Loucy (cell line): ENCODE results near the gene OGDH.

Experiments used
- H2AFZ ChIP-seq: fragments of 200-600 bp; sonication (generic); 2 replicates; pipeline ENCODE4 v1.6.0; 2016; ENCODE audit warnings: antibody characterized with exemption, mild to moderate bottlenecking, low read length, moderate library complexity
- H3F3A ChIP-seq: fragments of 200-600 bp; 2 replicates; pipeline ENCODE4 v1.6.0; 2016; ENCODE audit warnings: antibody characterized with exemption, low read depth, mild to moderate bottlenecking
- H3K27me3 ChIP-seq: fragments of 200-600 bp; sonication (generic); 2 replicates; pipeline ENCODE4 v1.6.1; 2014; ENCODE audit warnings: low read length, mild to moderate bottlenecking; ENCODE audit not compliant: insufficient read depth, poor library complexity, severe bottlenecking
- H3K36me3 ChIP-seq: fragments of 200-600 bp; sonication (generic); 2 replicates; pipeline ENCODE4 v1.6.1; 2016; ENCODE audit warnings: low read length; ENCODE audit not compliant: insufficient read depth
- H3K4me1 ChIP-seq: fragments of 200-600 bp; sonication (generic); 2 replicates; pipeline ENCODE4 v1.5.1; 2014; ENCODE audit warnings: low read length, mild to moderate bottlenecking; ENCODE audit not compliant: insufficient read depth, poor library complexity, severe bottlenecking
- H3K4me2 ChIP-seq: fragments of 200-600 bp; sonication (generic); 2 replicates; pipeline ENCODE4 v1.6.0; 2014; ENCODE audit warnings: antibody characterized with exemption, low read length, low read depth, mild to moderate bottlenecking; ENCODE audit not compliant: poor library complexity, severe bottlenecking
- H3K4me3 ChIP-seq: fragments of 200-600 bp; sonication (generic); 2 replicates; pipeline ENCODE4 v1.5.1; 2014; ENCODE audit warnings: low read length, mild to moderate bottlenecking, mixed read lengths; ENCODE audit not compliant: poor library complexity, severe bottlenecking
- H3K79me2 ChIP-seq: fragments of 200-600 bp; sonication (generic); 2 replicates; pipeline ENCODE4 v1.6.1; 2014; ENCODE audit warnings: low read length; ENCODE audit not compliant: insufficient read depth
- H3K9ac ChIP-seq: fragments of 200-600 bp; sonication (generic); 2 replicates; pipeline ENCODE4 v1.6.0; 2014; ENCODE audit warnings: mild to moderate bottlenecking, low read depth, low read length, moderate library complexity; ENCODE audit not compliant: poor library complexity, severe bottlenecking
- H3K9me2 ChIP-seq: fragments of 200-600 bp; sonication (generic); replicated peaks from 2 replicates; pipeline ENCODE4 v1.6.1; 2016; ENCODE audit warnings: low read depth, low read length, mixed read lengths
- H3K9me3 ChIP-seq: fragments of 200-600 bp; sonication (generic); 2 replicates; pipeline ENCODE4 v1.6.1; 2014; ENCODE audit warnings: mild to moderate bottlenecking, antibody characterized with exemption, low read length, low read depth; ENCODE audit not compliant: insufficient read depth
- H4K20me1 ChIP-seq: fragments of 200-600 bp; sonication (generic); 2 replicates; pipeline ENCODE4 v1.6.0; 2014; ENCODE audit warnings: antibody characterized with exemption, low read length, mild to moderate bottlenecking; ENCODE audit not compliant: insufficient read depth, poor library complexity, severe bottlenecking
- CTCF ChIP-seq: fragments of 200-600 bp; sonication (generic); conservative IDR thresholded peaks from 2 replicates; pipeline ENCODE4 v1.5.1; 2014; ENCODE audit warnings: mild to moderate bottlenecking, antibody characterized with exemption, low read length
- EZH2phosphoT487 ChIP-seq: fragments of 200-600 bp; IDR thresholded peaks from 2 replicates; pipeline ENCODE4 v1.6.1; 2018; ENCODE audit warnings: antibody characterized with exemption, mild to moderate bottlenecking, moderate library complexity, borderline replicate concordance

Gene OGDH

GRCh38 chr7:44618753-44619152 lies 12.3 kb downstream of the OGDH start:
- H3K36me3 ChIP-seq, result peaks cover 9% of the 10 kb centered on the region; the same call in 1 of the 2 replicates
- peaks cover 58% of the 10 kb centered on the region for H4K20me1 ChIP-seq
- no peak overlapping the region for H3K4me3 ChIP-seq
- no peaks in the 10 kb centered on the region for H3F3A ChIP-seq
- no peak overlapping the region for H3K9ac ChIP-seq
- H3K9me2 ChIP-seq, result no peaks in the 10 kb centered on the region
- H2AFZ ChIP-seq, result no peak overlapping the region
- H3K79me2 ChIP-seq, result peaks cover 96% of the 10 kb centered on the region
- H3K27me3 ChIP-seq, result no peaks in the 10 kb centered on the region
- no peak for TF ChIP-seq EZH2phosphoT487
- TF ChIP-seq CTCF, result no peak
- peaks cover 29% of the 10 kb centered on the region for H3K4me1 ChIP-seq
- H3K9me3 ChIP-seq, result no peaks in the 10 kb centered on the region
- no peak overlapping the region for H3K4me2 ChIP-seq

DNA sequence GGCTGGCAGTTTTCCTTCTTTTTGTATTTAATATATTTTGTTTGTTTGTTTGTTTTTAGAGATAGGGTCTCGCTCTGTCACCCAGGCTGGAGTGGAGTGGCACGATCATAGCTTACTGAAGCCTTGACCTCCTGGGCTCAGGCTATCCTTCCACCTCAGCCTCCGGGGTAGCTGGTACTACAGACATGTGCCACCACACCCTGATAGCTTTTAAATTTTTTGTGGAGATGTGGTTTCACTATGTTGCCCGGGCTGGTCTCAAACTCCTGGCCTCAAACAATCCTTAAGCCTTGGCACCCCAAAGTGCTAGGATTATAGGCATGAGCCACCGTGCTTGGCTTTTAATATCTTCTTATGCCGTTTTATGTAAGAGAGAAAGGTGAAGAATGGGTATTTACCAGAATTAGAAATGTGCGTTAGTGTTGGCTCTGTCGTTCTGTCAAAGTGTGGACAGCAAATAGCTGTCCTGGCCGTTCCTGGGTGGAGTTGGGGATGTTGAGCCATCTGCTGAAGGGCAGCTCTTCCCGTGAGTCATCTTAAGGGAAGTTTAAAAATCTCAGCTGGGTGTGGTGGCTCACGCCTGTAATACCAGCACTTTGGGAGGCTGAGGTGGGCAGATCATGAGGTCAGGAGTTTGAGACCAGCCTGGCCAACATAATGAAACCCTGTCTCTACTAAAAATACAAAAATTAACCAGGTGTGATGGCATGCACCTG lies 14.8 kb downstream of the OGDH start:
- Histone ChIP-seq H3K9me3 (no peaks in the 10 kb centered on the region), H2AFZ (no peak overlapping the region), H3K27me3 (no peaks in the 10 kb centered on the region), H3K4me2 (no peak overlapping the region), H3F3A (no peaks in the 10 kb centered on the region), H3K4me3 (no peak overlapping the region), H4K20me1 (peaks cover 39% of the 10 kb centered on the region), H3K9ac (no peak overlapping the region), H3K4me1 (peaks cover 18% of the 10 kb centered on the region), H3K36me3 (peaks cover 29% of the 10 kb centered on the region; the same call in 1 of the 2 replicates), H3K9me2 (no peaks in the 10 kb centered on the region), H3K79me2 (peaks cover 92% of the 10 kb centered on the region)
- TF ChIP-seq CTCF (no peak), EZH2phosphoT487 (no peak)

DNA sequence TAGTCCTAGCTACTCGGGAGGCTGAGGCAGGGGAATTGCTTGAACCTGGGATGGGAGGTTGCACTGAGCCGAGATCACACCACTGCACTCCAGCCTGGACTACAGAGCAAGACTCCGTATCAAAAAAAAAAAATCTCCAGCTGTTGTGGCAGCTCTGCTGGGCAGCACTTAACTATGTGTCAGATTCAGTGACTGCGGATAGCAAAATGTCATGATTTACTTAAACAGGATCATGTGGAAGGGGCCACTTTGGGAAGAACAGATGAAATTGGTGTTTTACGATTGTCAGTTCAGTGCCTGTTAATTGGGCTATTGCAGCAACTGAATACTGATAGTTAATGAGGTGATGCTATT lies 15.3 kb downstream of the OGDH start:
- H3K27me3 ChIP-seq, result no peaks in the 10 kb centered on the region
- H3K4me1 ChIP-seq, result peaks cover 18% of the 10 kb centered on the region
- no peak overlapping the region for H3K4me3 ChIP-seq
- peaks cover 39% of the 10 kb centered on the region for H4K20me1 ChIP-seq
- H2AFZ ChIP-seq, result no peak overlapping the region
- H3K9me3 ChIP-seq, result no peaks in the 10 kb centered on the region
- H3K9me2 ChIP-seq, result no peaks in the 10 kb centered on the region
- TF ChIP-seq EZH2phosphoT487 (no peak), CTCF (no peak)
- H3K9ac ChIP-seq, result no peak overlapping the region
- H3F3A ChIP-seq, result no peaks in the 10 kb centered on the region
- H3K4me2 ChIP-seq, result no peak overlapping the region
- H3K79me2 ChIP-seq, result peaks cover 92% of the 10 kb centered on the region
- H3K36me3 ChIP-seq, result peaks cover 35% of the 10 kb centered on the region; the same call in 1 of the 2 replicates
